ENCODE results near the gene ZNF592.

ZNF592 gene

GRCh38 chr15:84793431-84794161 is 45.2 kb downstream of the ZNF592 start:
- H2AFZ ChIP-seq (ENCODE audit: low read depth, low read length): no peak overlapping the region
- H3K9me3 ChIP-seq (ENCODE audit: low read length): no peaks in the 10 kb centered on the region
- H3K27me3 ChIP-seq (ENCODE audit: insufficient read depth, low read length): no peaks in the 10 kb centered on the region
- peaks cover 48% of the 10 kb centered on the region for H3K36me3 ChIP-seq (ENCODE audit: insufficient read depth, low read length)
- H3K4me1 ChIP-seq (ENCODE audit: insufficient read depth, low read length): no peaks in the 10 kb centered on the region
- no peak overlapping the region for H3K4me3 ChIP-seq (ENCODE audit: low read length)

GRCh38 chr15:84794162-84794547 is 45.8 kb downstream of the ZNF592 start:
- Histone ChIP-seq H3K4me1 (ENCODE audit: insufficient read depth, low read length) (no peaks in the 10 kb centered on the region), H3K27me3 (ENCODE audit: insufficient read depth, low read length) (no peaks in the 10 kb centered on the region), H2AFZ (ENCODE audit: low read depth, low read length) (no peak overlapping the region), H3K36me3 (ENCODE audit: insufficient read depth, low read length) (peaks cover 53% of the 10 kb centered on the region), H3K4me3 (ENCODE audit: low read length) (no peak overlapping the region), H3K9me3 (ENCODE audit: low read length) (no peaks in the 10 kb centered on the region)

- H3K4me3 ChIP-seq (ENCODE audit: low read length): no peak overlapping the region
- no peak overlapping the region for H2AFZ ChIP-seq (ENCODE audit: low read depth, low read length)
- H3K36me3 ChIP-seq (ENCODE audit: insufficient read depth, low read length): peaks cover 61% of the 10 kb centered on the region
- no peaks in the 10 kb centered on the region for H3K4me1 ChIP-seq (ENCODE audit: insufficient read depth, low read length)
- no peaks in the 10 kb centered on the region for H3K9me3 ChIP-seq (ENCODE audit: low read length)
- H3K27me3 ChIP-seq (ENCODE audit: insufficient read depth, low read length): no peaks in the 10 kb centered on the region
Measured at GRCh38 chr15:84795186-84795585, 46.8 kb downstream of the ZNF592 start.

DNA sequence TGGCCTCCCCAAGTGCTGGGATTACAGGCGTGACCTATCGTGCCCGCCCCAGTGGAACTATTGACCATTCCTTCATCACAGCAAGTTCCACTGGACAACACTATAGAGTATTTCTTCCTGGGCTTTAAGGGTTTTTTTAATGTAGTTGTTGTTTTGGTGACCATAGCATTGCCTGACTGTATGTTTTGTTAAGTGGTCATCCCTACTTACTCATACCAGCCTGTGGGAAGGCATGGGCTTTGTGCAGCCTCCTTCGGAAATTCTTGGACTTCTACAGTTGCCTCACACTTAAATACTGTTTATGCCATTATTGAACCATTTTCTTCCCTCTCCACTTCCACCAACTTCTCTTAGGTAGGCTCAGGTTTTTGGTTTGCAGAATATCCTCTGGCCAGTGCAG is 48.8 kb downstream of the ZNF592 start:
- Histone ChIP-seq H3K4me1 (ENCODE audit: insufficient read depth, low read length) (no peaks in the 10 kb centered on the region), H3K36me3 (ENCODE audit: insufficient read depth, low read length) (peaks cover 57% of the 10 kb centered on the region), H3K4me3 (ENCODE audit: low read length) (no peak overlapping the region), H2AFZ (ENCODE audit: low read depth, low read length) (no peak overlapping the region), H3K27me3 (ENCODE audit: insufficient read depth, low read length) (no peaks in the 10 kb centered on the region), H3K9me3 (ENCODE audit: low read length) (no peaks in the 10 kb centered on the region)

GRCh38 chr15:84797801-84798200 is 49.4 kb downstream of the ZNF592 start:
- H3K9me3 ChIP-seq (ENCODE audit: low read length): no peaks in the 10 kb centered on the region
- H2AFZ ChIP-seq (ENCODE audit: low read depth, low read length): no peak overlapping the region
- H3K27me3 ChIP-seq (ENCODE audit: insufficient read depth, low read length): no peaks in the 10 kb centered on the region
- H3K36me3 ChIP-seq (ENCODE audit: insufficient read depth, low read length): peaks cover 55% of the 10 kb centered on the region
- no peaks in the 10 kb centered on the region for H3K4me1 ChIP-seq (ENCODE audit: insufficient read depth, low read length)
- H3K4me3 ChIP-seq (ENCODE audit: low read length): no peak overlapping the region

DNA sequence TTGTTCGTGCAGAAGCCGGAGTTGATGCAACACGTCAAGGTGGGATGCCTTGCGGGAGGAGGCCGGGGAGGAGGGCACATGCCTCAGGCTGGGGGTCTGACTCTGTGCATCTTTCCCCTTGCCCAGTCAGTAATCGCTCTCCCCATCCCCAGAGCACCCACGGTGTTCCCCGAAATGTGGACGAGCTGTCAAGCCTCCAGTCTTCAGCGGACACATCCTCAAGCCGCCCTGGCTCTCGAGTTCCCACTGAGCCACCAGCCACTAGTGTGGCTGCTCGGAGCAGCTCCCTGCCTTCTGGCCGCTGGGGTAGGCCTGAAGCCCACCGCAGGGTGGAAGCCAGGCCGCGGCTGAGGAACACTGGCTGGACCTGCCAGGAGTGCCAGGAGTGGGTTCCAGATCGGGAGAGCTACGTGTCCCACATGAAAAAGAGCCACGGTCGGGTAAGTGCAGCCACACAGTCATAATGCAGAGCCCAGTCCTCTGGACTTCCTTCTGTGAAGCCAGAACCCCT is 50.1 kb downstream of the ZNF592 start:
- H3K27me3 ChIP-seq (ENCODE audit: insufficient read depth, low read length): no peaks in the 10 kb centered on the region
- H3K4me3 ChIP-seq (ENCODE audit: low read length): no peak overlapping the region
- no peaks in the 10 kb centered on the region for H3K4me1 ChIP-seq (ENCODE audit: insufficient read depth, low read length)
- H3K36me3 ChIP-seq (ENCODE audit: insufficient read depth, low read length): peaks cover 58% of the 10 kb centered on the region
- no peak overlapping the region for H2AFZ ChIP-seq (ENCODE audit: low read depth, low read length)
- H3K9me3 ChIP-seq (ENCODE audit: low read length): no peaks in the 10 kb centered on the region

- peaks cover 58% of the 10 kb centered on the region for H3K36me3 ChIP-seq (ENCODE audit: insufficient read depth, low read length)
- no peak overlapping the region for H2AFZ ChIP-seq (ENCODE audit: low read depth, low read length)
- H3K4me1 ChIP-seq (ENCODE audit: insufficient read depth, low read length): no peaks in the 10 kb centered on the region
- H3K27me3 ChIP-seq (ENCODE audit: insufficient read depth, low read length): no peaks in the 10 kb centered on the region
- no peak overlapping the region for H3K4me3 ChIP-seq (ENCODE audit: low read length)
- H3K9me3 ChIP-seq (ENCODE audit: low read length): no peaks in the 10 kb centered on the region
Measured at GRCh38 chr15:84799511-84800187, 51.3 kb downstream of the ZNF592 start.

DNA sequence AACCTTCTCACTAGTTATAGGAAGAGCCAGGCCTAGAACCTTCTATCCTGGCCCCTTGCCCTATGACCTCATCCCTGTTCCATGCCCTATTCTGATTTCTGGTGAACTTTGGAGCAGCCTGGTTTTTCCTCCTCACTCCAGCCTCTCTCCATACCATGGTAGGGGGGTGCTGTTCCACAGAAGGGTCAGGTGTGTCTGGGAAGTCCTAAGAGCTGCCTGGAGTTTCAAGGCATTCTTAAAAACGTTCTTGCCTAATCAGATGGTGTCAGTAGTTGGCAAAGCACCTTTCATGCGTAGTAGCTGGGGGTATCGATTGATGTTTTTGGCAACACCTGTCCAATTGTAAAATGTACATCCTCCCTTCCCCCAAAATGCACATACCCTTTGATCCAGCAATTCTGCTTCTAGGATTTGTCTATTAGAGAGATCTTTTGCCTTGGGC is 52.0 kb downstream of the ZNF592 start:
- Histone ChIP-seq H3K27me3 (ENCODE audit: insufficient read depth, low read length) (no peaks in the 10 kb centered on the region), H3K36me3 (ENCODE audit: insufficient read depth, low read length) (peaks cover 64% of the 10 kb centered on the region)

DNA sequence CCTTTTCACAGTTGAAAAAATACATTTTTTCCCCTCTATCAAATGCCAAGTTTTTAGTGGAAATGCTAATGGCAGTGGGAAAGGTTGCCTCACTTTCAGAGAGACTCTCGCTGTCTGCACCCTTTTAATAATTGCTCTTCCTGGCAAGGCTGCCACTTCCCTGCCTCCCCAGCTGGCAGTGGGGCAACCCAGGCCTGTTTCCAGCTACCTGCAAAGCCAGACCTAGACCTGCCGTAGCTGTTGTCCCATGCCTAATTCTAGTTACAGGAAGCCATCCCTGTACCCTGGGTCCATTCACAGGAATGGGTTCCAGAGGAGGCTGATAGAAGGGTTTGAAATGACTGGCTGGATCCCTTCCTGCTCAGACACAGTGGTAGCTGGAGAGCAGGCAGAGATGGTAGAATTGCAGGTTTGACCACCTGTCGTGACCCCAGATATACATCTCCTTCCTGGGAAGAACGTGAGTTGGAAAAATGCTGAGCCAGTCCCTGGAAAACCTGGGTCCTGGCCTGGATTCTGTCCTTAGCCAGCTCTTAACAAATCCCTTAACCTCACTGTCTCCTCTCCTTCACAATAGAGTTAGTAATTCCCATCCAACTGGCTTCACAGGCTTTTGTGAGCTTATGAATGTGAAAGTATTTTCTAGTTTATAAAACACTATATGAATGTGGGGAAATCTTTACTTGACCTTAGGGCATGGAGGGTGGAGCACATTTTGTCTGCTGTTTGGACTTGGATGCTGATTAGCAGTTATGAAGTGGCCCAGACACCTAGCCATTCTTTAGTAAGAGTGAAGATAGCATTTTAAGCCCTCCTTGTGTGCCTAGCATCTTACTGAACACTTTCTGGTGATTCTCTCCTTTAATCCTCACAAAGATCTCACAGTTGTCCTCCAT is 55.9 kb downstream of the ZNF592 start:
- H3K4me1 ChIP-seq (ENCODE audit: insufficient read depth, low read length): no peaks in the 10 kb centered on the region
- peaks cover 41% of the 10 kb centered on the region for H3K36me3 ChIP-seq (ENCODE audit: insufficient read depth, low read length)
- no peak overlapping the region for H3K4me3 ChIP-seq (ENCODE audit: low read length)
- H2AFZ ChIP-seq (ENCODE audit: low read depth, low read length): no peak overlapping the region
- H3K27me3 ChIP-seq (ENCODE audit: insufficient read depth, low read length): no peaks in the 10 kb centered on the region
- no peaks in the 10 kb centered on the region for H3K9me3 ChIP-seq (ENCODE audit: low read length)

More for the DNA sequence above, 52.0 kb downstream of the ZNF592 start:
- Histone ChIP-seq H3K4me3 (ENCODE audit: low read length) (no peak overlapping the region), H3K9me3 (ENCODE audit: low read length) (no peaks in the 10 kb centered on the region), H2AFZ (ENCODE audit: low read depth, low read length) (no peak overlapping the region), H3K4me1 (ENCODE audit: insufficient read depth, low read length) (no peaks in the 10 kb centered on the region)

DNA sequence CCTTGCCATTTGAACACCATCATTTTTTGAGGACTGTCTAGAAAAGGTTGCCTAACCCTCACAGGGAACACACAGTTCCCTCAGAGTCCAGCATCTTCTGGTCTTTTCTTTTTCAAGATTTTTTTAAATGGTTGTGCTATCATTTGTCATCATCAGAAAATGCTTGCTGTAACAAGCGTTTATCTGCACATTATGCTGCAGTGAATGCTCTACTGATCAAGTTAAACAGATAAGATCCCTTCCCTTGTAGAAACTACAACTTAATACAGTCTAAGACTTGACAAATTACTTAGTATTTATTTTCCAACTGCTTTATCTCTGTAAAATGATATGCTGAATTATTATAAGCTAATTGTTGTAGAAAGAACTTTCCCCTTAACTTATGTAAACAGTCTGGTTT is 56.8 kb downstream of the ZNF592 start:
- Histone ChIP-seq H3K27me3 (ENCODE audit: insufficient read depth, low read length) (no peaks in the 10 kb centered on the region), H3K4me1 (ENCODE audit: insufficient read depth, low read length) (no peaks in the 10 kb centered on the region), H3K9me3 (ENCODE audit: low read length) (no peaks in the 10 kb centered on the region), H3K4me3 (ENCODE audit: low read length) (no peak overlapping the region), H3K36me3 (ENCODE audit: insufficient read depth, low read length) (peaks cover 32% of the 10 kb centered on the region), H2AFZ (ENCODE audit: low read depth, low read length) (no peak overlapping the region)

DNA sequence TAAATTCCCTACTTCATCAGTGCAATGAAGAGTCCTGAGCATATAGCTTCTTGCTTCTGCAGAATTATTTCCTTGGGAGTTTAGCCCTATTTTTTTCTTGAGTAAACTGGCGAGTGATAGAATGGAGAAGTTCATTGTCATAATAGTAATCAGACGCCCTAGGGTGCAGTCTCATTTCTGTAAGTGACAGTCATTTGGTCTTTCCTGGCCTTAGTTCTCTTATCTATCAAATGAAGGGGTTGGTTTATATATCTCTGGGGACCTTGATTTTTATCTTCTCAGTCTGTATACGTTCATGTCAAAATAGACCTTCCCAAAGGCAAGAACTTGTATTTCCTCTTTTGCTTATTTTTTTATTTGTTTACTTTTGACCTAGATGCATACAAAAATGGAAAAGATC is 58.8 kb downstream of the ZNF592 start:
- H3K36me3 ChIP-seq (ENCODE audit: insufficient read depth, low read length): peaks cover 17% of the 10 kb centered on the region
- no peak overlapping the region for H2AFZ ChIP-seq (ENCODE audit: low read depth, low read length)
- no peaks in the 10 kb centered on the region for H3K27me3 ChIP-seq (ENCODE audit: insufficient read depth, low read length)
- H3K9me3 ChIP-seq (ENCODE audit: low read length): no peaks in the 10 kb centered on the region
- no peak overlapping the region for H3K4me3 ChIP-seq (ENCODE audit: low read length)
- H3K4me1 ChIP-seq (ENCODE audit: insufficient read depth, low read length): no peaks in the 10 kb centered on the region

- H3K36me3 ChIP-seq (ENCODE audit: insufficient read depth, low read length): peaks cover under 1% of the 10 kb centered on the region
- no peaks in the 10 kb centered on the region for H3K27me3 ChIP-seq (ENCODE audit: insufficient read depth, low read length)
- no peaks in the 10 kb centered on the region for H3K4me1 ChIP-seq (ENCODE audit: insufficient read depth, low read length)
- no peaks in the 10 kb centered on the region for H3K9me3 ChIP-seq (ENCODE audit: low read length)
- no peak overlapping the region for H3K4me3 ChIP-seq (ENCODE audit: low read length)
- no peak overlapping the region for H2AFZ ChIP-seq (ENCODE audit: low read depth, low read length)
Measured at GRCh38 chr15:84810073-84810840, 61.9 kb downstream of the ZNF592 start.
